Neural cell (in vitro differentiated cells): Measurements from ENCODE around the gene MYCBP2.

Experiments
- CTCF ChIP-seq: fragments of 450-650 bp; IDR thresholded peaks from 2 replicates; pipeline ENCODE4 v1.5.1; 2014; ENCODE audit warnings: antibody characterized with exemption, mild to moderate bottlenecking, moderate library complexity; ENCODE audit not compliant: poor library complexity, severe bottlenecking
- EP300 ChIP-seq: fragments of 450-650 bp; conservative IDR thresholded peaks from 2 replicates; pipeline ENCODE4 v1.6.1; 2014; ENCODE audit warnings: antibody characterized with exemption, mild to moderate bottlenecking, moderate library complexity; ENCODE audit not compliant: poor library complexity, severe bottlenecking
- EZH2 ChIP-seq: fragments of 200-600, 300-800 bp; shearing (Covaris generic), sonication (generic); IDR thresholded peaks from 2 replicates; pipeline ENCODE4 v1.6.1; 2014; ENCODE audit warnings: antibody characterized with exemption, low read length, borderline replicate concordance, mild to moderate bottlenecking; ENCODE audit not compliant: insufficient read depth, poor library complexity, severe bottlenecking
- POLR2AphosphoS5 ChIP-seq: IDR thresholded peaks from 2 replicates; pipeline ENCODE4 v1.6.1; 2012
- RAD21 ChIP-seq: fragments of 450-650 bp; conservative IDR thresholded peaks from 2 replicates; pipeline ENCODE4 v1.6.1; 2014; ENCODE audit warnings: antibody characterized with exemption, mild to moderate bottlenecking, moderate library complexity
- REST ChIP-seq: IDR thresholded peaks from 2 replicates; pipeline ENCODE4 v1.6.1; 2012; ENCODE audit warnings: borderline replicate concordance
- SMC3 ChIP-seq: fragments of 450-650 bp; conservative IDR thresholded peaks from 2 replicates; pipeline ENCODE4 v1.6.1; 2014; ENCODE audit warnings: antibody characterized with exemption, mild to moderate bottlenecking, moderate library complexity; ENCODE audit not compliant: poor library complexity
- TAF1 ChIP-seq: IDR thresholded peaks from 2 replicates; pipeline ENCODE4 v1.6.1; 2012; ENCODE audit warnings: low read depth

- TF ChIP-seq SMC3 (no peak), CTCF (no peak), EZH2 (no peak), TAF1 (no peak), POLR2AphosphoS5 (no peak), EP300 (no peak), REST (no peak), RAD21 (no peak)
Measured at GRCh38 chr13:77309254-77309653, 17.6 kb downstream of the MYCBP2 start.
